Activated CD4-positive, alpha-beta memory T cell treated with anti-CD3 and anti-CD28 coated beads for 36 hours (primary cell): ENCODE results near the gene OR52D1. TPM values are rescaled to one million over a fixed set of nuclear protein-coding genes. Genes with fewer than 3 reads are reported as not detected.

Source experiments
- CTCF ChIA-PET: fragments of 350-600 bp; sonication (Branson Sonifier 250); formaldehyde crosslinking; loops from one replicate; lab custom pipeline; 2021; ENCODE audit warnings: antibody characterized with exemption, inconsistent platforms; lab: Charles Lee
- POLR2A ChIA-PET: fragments of 350-600 bp; sonication (Branson Sonifier 250); formaldehyde crosslinking; loops from one replicate; lab custom pipeline; 2021; ENCODE audit warnings: antibody characterized with exemption; lab: Charles Lee
- DNase-seq: peaks from one replicate; pipeline ENCODE4 v3.0.0-alpha.2; 2020
- H3K27ac Mint-ChIP-seq: one replicate; pipeline ENCODE4 v1.8.0; 2021; ENCODE audit warnings: mixed read lengths
- H3K27me3 Mint-ChIP-seq: one replicate; pipeline ENCODE4 v1.8.0; 2021; ENCODE audit warnings: mixed read lengths
- H3K36me3 Mint-ChIP-seq: one replicate; pipeline ENCODE4 v1.8.0; 2021; ENCODE audit warnings: mixed read lengths
- H3K4me1 Mint-ChIP-seq: one replicate; pipeline ENCODE4 v1.8.0; 2021; ENCODE audit warnings: low read depth, mixed read lengths
- H3K4me3 Mint-ChIP-seq: one replicate; pipeline ENCODE4 v1.8.0; 2021; ENCODE audit warnings: mild to moderate bottlenecking, mixed read lengths
- H3K9me3 Mint-ChIP-seq: one replicate; pipeline ENCODE4 v1.8.0; 2021; ENCODE audit warnings: mixed read lengths
- intact Hi-C: fragments of 100-400 bp; cut with micrococcal nuclease; formaldehyde crosslinking; loops from one replicate; pipeline ENCODE4 v1.15.1; 2023
- total RNA-seq, 2 experiments: library from RNA; stranded (reverse); gene quantifications; one replicate each; pipeline ENCODE4 v1.2.3, GENCODE V29; 2021

The OR52D1 gene
- total RNA-seq = not detected

GRCh38 chr11:5488385-5488784, at the start of gene OR52D1:
TSS of gene OR52D1 (plus strand) at chr11:5488685. CDS start at chr11:5488707, 22 bp downstream.
- Mint-ChIP-seq H3K27ac (no peak within 1 kb of the TSS), H3K27me3 (peaks cover 11% of the 10 kb centered on the region), H3K4me3 (no peak within 1 kb of the TSS), H3K4me1 (no peaks in the 10 kb centered on the region), H3K36me3 (no peaks in the 10 kb centered on the region), H3K9me3 (no peaks in the 10 kb centered on the region)
- ChIA-PET CTCF (no interaction called here), POLR2A (no interaction called here)
- intact Hi-C loops = no loop called here
- DNase-seq = no peak

GRCh38 chr11:5441414-5441813, 47.1 kb upstream of the OR52D1 start, which contains the start of gene OR51I1:
TSS of gene OR51I1 (minus strand) at chr11:5441514. CDS start at chr11:5441514, 0 bp downstream.
- peaks cover 4% of the 10 kb centered on the region for H3K27me3 Mint-ChIP-seq
- H3K27ac Mint-ChIP-seq = no peak within 1 kb of the TSS
- no peak for DNase-seq
- CTCF ChIA-PET = no interaction called here
- no peaks in the 10 kb centered on the region for H3K9me3 Mint-ChIP-seq
- POLR2A ChIA-PET = no interaction called here
- intact Hi-C loops = no loop called here
- H3K4me3 Mint-ChIP-seq = no peak within 1 kb of the TSS
- H3K36me3 Mint-ChIP-seq = no peaks in the 10 kb centered on the region
- no peaks in the 10 kb centered on the region for H3K4me1 Mint-ChIP-seq

GRCh38 chr11:5443835-5444393, 44.6 kb upstream of the OR52D1 start:
- Mint-ChIP-seq H3K4me1 (no peaks in the 10 kb centered on the region), H3K9me3 (no peaks in the 10 kb centered on the region), H3K27me3 (peaks cover 3% of the 10 kb centered on the region), H3K36me3 (no peaks in the 10 kb centered on the region), H3K4me3 (no peak overlapping the region), H3K27ac (no peak overlapping the region)
- no peak for DNase-seq
- ChIA-PET POLR2A (no interaction called here), CTCF (no interaction called here)
- intact Hi-C loops = no loop called here

- POLR2A ChIA-PET = no interaction called here
- no peak within 1 kb of the TSS for H3K27ac Mint-ChIP-seq
- no peak for DNase-seq
- H3K4me1 Mint-ChIP-seq = no peaks in the 10 kb centered on the region
- CTCF ChIA-PET = no interaction called here
- H3K36me3 Mint-ChIP-seq = no peaks in the 10 kb centered on the region
- intact Hi-C loops = no loop called here
- H3K9me3 Mint-ChIP-seq = no peaks in the 10 kb centered on the region
- H3K27me3 Mint-ChIP-seq = peaks cover 3% of the 10 kb centered on the region
- no peak within 1 kb of the TSS for H3K4me3 Mint-ChIP-seq
Measured at GRCh38 chr11:5449023-5449422, 39.5 kb upstream of the OR52D1 start, which contains the start of gene OR51I2. TSS of gene OR51I2 (plus strand) at chr11:5449323. CDS start at chr11:5453489, 4,166 bp downstream.

- intact Hi-C loops = no loop called here
- ChIA-PET CTCF (no interaction called here), POLR2A (no interaction called here)
- H3K36me3 Mint-ChIP-seq = no peaks in the 10 kb centered on the region
- H3K4me1 Mint-ChIP-seq = no peaks in the 10 kb centered on the region
- no peak for DNase-seq
- no peaks in the 10 kb centered on the region for H3K9me3 Mint-ChIP-seq
- H3K4me3 Mint-ChIP-seq = no peak overlapping the region
- no peak overlapping the region for H3K27ac Mint-ChIP-seq
- peaks cover 3% of the 10 kb centered on the region for H3K27me3 Mint-ChIP-seq
Measured at GRCh38 chr11:5449432-5449831, 39.1 kb upstream of the OR52D1 start.

- H3K27me3 Mint-ChIP-seq = peaks cover 6% of the 10 kb centered on the region
- no peaks in the 10 kb centered on the region for H3K36me3 Mint-ChIP-seq
- H3K9me3 Mint-ChIP-seq = peaks cover 4% of the 10 kb centered on the region
- CTCF ChIA-PET = no interaction called here
- POLR2A ChIA-PET = no interaction called here
- peaks cover 3% of the 10 kb centered on the region for H3K4me1 Mint-ChIP-seq
- H3K4me3 Mint-ChIP-seq = no peak overlapping the region
- intact Hi-C loops = no loop called here
- no peak overlapping the region for H3K27ac Mint-ChIP-seq
- DNase-seq = no peak
Measured at GRCh38 chr11:5460983-5461621, 27.4 kb upstream of the OR52D1 start.

- CTCF ChIA-PET = interaction anchor here (1.2 kb wide), 1 partner anchor 243 kb away, joined by 3 read pairs; no protein-coding TSS in a partner anchor
- Mint-ChIP-seq H3K4me3 (no peak overlapping the region), H3K36me3 (no peaks in the 10 kb centered on the region), H3K9me3 (no peaks in the 10 kb centered on the region), H3K27ac (no peak overlapping the region), H3K27me3 (peaks cover 17% of the 10 kb centered on the region), H3K4me1 (no peaks in the 10 kb centered on the region)
- POLR2A ChIA-PET = no interaction called here
- intact Hi-C loops = no loop called here
- DNase-seq = no peak
Measured at GRCh38 chr11:5467527-5467926, 21.0 kb upstream of the OR52D1 start.

GRCh38 chr11:5473921-5474320, 14.6 kb upstream of the OR52D1 start:
- Mint-ChIP-seq H3K4me3 (no peak overlapping the region), H3K4me1 (no peaks in the 10 kb centered on the region), H3K27me3 (peaks cover 28% of the 10 kb centered on the region), H3K36me3 (no peaks in the 10 kb centered on the region), H3K27ac (no peak overlapping the region), H3K9me3 (no peaks in the 10 kb centered on the region)
- intact Hi-C loops = no loop called here
- POLR2A ChIA-PET = no interaction called here
- CTCF ChIA-PET = no interaction called here
- DNase-seq = no peak

GRCh38 chr11:5476186-5476819, 12.2 kb upstream of the OR52D1 start:
- no peaks in the 10 kb centered on the region for H3K9me3 Mint-ChIP-seq
- DNase-seq = peak; percentile 42
- no peaks in the 10 kb centered on the region for H3K36me3 Mint-ChIP-seq
- ChIA-PET CTCF (interaction anchor here (0.6 to 2.2 kb wide), 13 partner anchors 17 to 998 kb away, joined by 3 to 18 read pairs (median 5); partner anchors contain the start of genes OR52N2, TRIM3 and TRIM5), POLR2A (no interaction called here)
- no peak overlapping the region for H3K27ac Mint-ChIP-seq
- no peak overlapping the region for H3K4me3 Mint-ChIP-seq
- intact Hi-C loops = loop anchor here (1.0 to 2.0 kb wide), 4 partner anchors 236 to 876 kb away; partner anchors contain the start of gene OR52N2
- H3K27me3 Mint-ChIP-seq = peaks cover 21% of the 10 kb centered on the region
- H3K4me1 Mint-ChIP-seq = no peaks in the 10 kb centered on the region

GRCh38 chr11:5486003-5486402, 2.5 kb upstream of the OR52D1 start:
- POLR2A ChIA-PET = no interaction called here
- CTCF ChIA-PET = no interaction called here
- Mint-ChIP-seq H3K36me3 (no peaks in the 10 kb centered on the region), H3K27me3 (peaks cover 7% of the 10 kb centered on the region), H3K27ac (no peak overlapping the region), H3K9me3 (no peaks in the 10 kb centered on the region), H3K4me1 (no peaks in the 10 kb centered on the region), H3K4me3 (no peak overlapping the region)
- DNase-seq = no peak
- intact Hi-C loops = no loop called here

- no peaks in the 10 kb centered on the region for H3K9me3 Mint-ChIP-seq
- no peak overlapping the region for H3K4me3 Mint-ChIP-seq
- no peaks in the 10 kb centered on the region for H3K36me3 Mint-ChIP-seq
- peak; percentile 18 for DNase-seq
- H3K4me1 Mint-ChIP-seq = no peaks in the 10 kb centered on the region
- ChIA-PET CTCF (no interaction called here), POLR2A (no interaction called here)
- intact Hi-C loops = no loop called here
- no peak overlapping the region for H3K27ac Mint-ChIP-seq
- H3K27me3 Mint-ChIP-seq = peaks cover 11% of the 10 kb centered on the region
Measured at GRCh38 chr11:5486421-5486820, 2.1 kb upstream of the OR52D1 start.

- CTCF ChIA-PET = no interaction called here
- H3K4me1 Mint-ChIP-seq = no peaks in the 10 kb centered on the region
- POLR2A ChIA-PET = no interaction called here
- no peak overlapping the region for H3K27ac Mint-ChIP-seq
- H3K27me3 Mint-ChIP-seq = peaks cover 8% of the 10 kb centered on the region
- no peak for DNase-seq
- no peak overlapping the region for H3K4me3 Mint-ChIP-seq
- no peaks in the 10 kb centered on the region for H3K36me3 Mint-ChIP-seq
- no peaks in the 10 kb centered on the region for H3K9me3 Mint-ChIP-seq
- intact Hi-C loops = no loop called here
Measured at GRCh38 chr11:5488798-5489399, 414 bp downstream of the OR52D1 start.
